ENCODE data around the gene CHM. TPM values are rescaled to one million over a fixed set of nuclear protein-coding genes. Genes with fewer than 3 reads are reported as not detected.
"Not testable (repeated sequence)": the region's sequence is repeated elsewhere in the genome, so short reads cannot be mapped to it uniquely, and the experiment has no call there.

CHM gene
- polyA plus RNA-seq, 10 donors: 10.8 to 18.8 (median 15.1) TPM

DNA sequence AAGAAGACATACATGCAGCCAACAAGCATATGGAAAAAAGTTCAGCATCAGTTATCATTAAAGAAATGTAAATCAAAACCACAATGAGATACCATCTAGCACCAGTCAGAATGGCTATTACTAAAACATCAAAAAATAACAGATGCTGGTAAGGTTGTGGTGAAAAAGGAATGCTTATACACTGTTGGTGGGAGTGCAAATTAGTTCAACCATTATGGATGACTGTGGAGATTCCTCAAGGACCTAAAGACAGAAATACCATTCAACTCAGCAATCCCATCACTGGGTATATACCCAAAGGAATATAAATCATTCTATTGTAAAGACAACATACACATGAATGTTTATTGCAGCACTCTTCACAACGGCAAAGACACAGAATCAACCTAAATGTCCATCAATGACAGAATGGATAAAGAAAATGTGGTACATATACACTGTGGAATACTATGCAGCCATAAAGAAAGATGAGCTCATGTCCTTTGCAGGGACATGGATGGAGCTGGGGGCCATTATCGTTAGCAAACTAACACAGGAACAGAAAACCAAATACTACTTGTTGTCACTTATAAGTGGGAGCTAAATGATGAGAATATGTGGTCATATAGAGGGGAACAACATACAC lies 130.6 kb downstream of the CHM start:
- DNase-seq: not testable (repeated sequence)

DNA sequence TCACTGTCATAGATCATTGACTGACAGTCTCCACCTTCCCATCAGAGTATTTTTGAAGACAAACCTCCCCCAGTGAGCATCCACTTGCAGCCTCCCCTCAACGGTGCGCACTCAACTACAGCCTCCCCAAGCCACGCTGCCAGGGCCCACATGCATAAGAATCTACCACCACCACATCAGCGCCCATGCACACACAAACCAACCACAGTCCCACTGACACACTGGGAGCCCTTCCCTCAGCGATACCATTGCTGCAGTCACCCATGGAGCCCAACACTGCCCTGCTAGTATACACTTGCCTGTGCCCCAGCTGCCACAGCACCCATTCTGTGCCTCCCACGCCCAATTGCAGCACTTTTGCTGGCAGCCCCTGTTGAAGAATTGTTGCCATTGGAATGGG lies 132.9 kb downstream of the CHM start:
- no peak for DNase-seq

- DNase-seq: no peak
Observed at GRCh38 chrX:85907316-85907715, 140.0 kb downstream of the CHM start.

GRCh38 chrX:85906399-85906798 lies 141.0 kb downstream of the CHM start:
- DNase-seq: no peak

- no peak for DNase-seq
Observed at GRCh38 chrX:85905851-85906250, 141.5 kb downstream of the CHM start.

GRCh38 chrX:85903692-85904471 lies 143.5 kb downstream of the CHM start:
- peak in 1 of 3 donors; percentile 2 for DNase-seq

GRCh38 chrX:85897362-85898126 lies 149.8 kb downstream of the CHM start:
- DNase-seq: no peak

GRCh38 chrX:85882601-85883000 lies 164.8 kb downstream of the CHM start:
- no peak for DNase-seq

DNA sequence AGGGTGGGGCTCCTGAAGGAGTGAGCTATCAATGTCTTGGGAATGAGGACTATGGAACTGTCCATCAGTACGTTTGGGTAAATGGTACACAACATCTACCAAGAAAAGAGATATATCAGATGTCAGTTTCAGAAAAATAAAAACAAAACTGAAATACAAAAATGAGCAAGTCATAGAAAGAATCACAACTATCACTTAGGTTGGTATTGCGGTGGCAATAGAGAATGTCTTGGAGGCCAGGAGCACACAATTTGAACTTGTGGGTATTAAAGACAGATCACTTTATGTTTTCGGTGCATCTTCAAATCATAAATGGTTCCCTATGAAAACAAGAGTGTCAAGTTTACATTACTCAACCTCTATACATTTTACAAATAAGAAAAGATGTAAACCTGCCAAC lies 176.8 kb downstream of the CHM start:
- DNase-seq: no peak

- no peak for DNase-seq
Observed at GRCh38 chrX:85865324-85865723, 182.0 kb downstream of the CHM start.

- DNase-seq: no peak
Observed at GRCh38 chrX:85859426-85859825, 187.9 kb downstream of the CHM start.

DNA sequence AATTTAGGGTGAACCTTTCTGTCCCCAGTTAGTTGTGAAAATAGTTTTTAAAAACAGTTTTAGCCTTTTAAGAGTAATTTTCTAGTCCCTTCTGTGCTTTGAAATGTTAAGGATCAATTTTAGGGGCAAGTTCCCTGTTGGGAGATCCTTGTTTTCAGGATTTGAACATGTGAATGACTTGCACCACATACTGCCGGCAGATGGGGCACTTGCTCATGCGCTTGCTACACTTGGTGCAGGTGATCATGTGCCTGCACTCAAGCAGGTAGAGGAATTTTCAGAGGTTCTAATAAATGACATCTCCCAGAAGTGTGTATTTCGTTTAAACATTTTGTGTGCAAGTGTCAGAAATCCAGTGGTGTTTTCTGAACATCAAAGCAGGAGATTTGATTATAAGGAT lies 195.9 kb downstream of the CHM start:
- DNase-seq: no peak

GRCh38 chrX:85836868-85837267 lies 210.5 kb downstream of the CHM start:
- peak; percentile 2 to 15 (median 6) for DNase-seq

GRCh38 chrX:85828771-85829170 lies 218.6 kb downstream of the CHM start:
- DNase-seq: no peak

DNA sequence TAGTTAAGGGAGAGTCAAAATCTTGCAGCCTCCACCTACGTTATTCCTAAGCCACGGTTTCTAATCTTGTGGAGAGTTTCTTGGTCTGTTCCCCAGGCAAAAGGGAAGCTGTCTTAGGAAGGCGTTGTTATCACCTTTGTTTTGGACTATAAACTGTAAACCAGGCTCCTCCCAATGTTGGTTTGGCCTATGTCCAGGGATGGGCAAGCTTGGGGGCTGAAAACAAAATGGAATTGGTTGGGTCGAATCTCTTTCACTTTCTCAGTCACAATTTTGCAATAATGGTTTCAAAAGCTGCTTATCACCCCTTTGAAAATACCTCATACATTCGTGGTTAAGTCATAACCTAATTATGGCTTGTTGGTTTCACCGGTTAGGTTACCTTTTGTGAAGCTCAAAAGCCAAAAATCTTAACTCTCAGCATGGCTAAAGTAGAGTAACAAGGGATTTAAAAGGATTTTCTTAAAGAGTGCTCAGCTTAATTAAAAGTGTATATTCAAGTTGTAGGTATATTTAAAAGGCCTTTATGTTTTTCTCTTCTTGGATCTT lies 232.1 kb downstream of the CHM start:
- no peak for DNase-seq

Other genes with a start within 250 kb of the CHM start
- gene DACH2, start 100.9 kb upstream of the CHM start, polyA plus RNA-seq (ENCODE audit: insufficient read length in 10 of 10): 1 to 10 TPM in 2 of 10 donors, under 1 TPM in 8; 0.45 to 1.7 (median 0.62) TPM

All from muscle of back (tissue), 11 donors.